B cell (primary cell): ENCODE results near the gene CPNE2. TPM values are rescaled to one million over a fixed set of nuclear protein-coding genes. Genes with fewer than 3 reads are reported as not detected.

Experiments used
- ATAC-seq: fragments of 200-7000 bp; cut with Tn5 transposase; one replicate; pipeline ENCODE4 v1.10.0; 2021; ENCODE audit warnings: low read depth, mild to moderate bottlenecking, moderate number of reproducible peaks, moderate library complexity
- CTCF ChIA-PET: fragments of 350-600 bp; sonication (Branson Sonifier 250); formaldehyde crosslinking; loops from one replicate; lab custom pipeline; 2021; ENCODE audit warnings: antibody characterized with exemption, inconsistent platforms; lab: Charles Lee
- POLR2A ChIA-PET: fragments of 350-600 bp; sonication (Branson Sonifier 250); formaldehyde crosslinking; loops from one replicate; lab custom pipeline; 2021; ENCODE audit warnings: antibody characterized with exemption; lab: Charles Lee
- DNase-seq: peaks from one replicate; pipeline ENCODE4 v3.0.0; 2013
- H2AFZ ChIP-seq: 2 replicates; pipeline ENCODE4 v1.6.1; 2012; ENCODE audit warnings: mild to moderate bottlenecking, low read depth, low read length; ENCODE audit not compliant: insufficient read depth, poor library complexity, severe bottlenecking
- H3K27ac ChIP-seq, 2 donors: 1 replicate in 1 of 2; 2 replicates in 1 of 2; pipeline ENCODE4 v1.5.1; 2012 to 2013; ENCODE audit warnings: low read length in 2 of 2, mild to moderate bottlenecking in 2 of 2, moderate library complexity in 1 of 2
- H3K27me3 ChIP-seq, 4 experiments: fragments of 200-600 bp in 1 of 4; sonication (generic) in 1 of 4; replicated peaks in 1 of 4; 1 replicate in 2 of 4; 2 replicates in 2 of 4; pipeline versions ENCODE4 v1.6.1 to v1.7.0; 2013 to 2016; ENCODE audit warnings: low read length in 3 of 4, mild to moderate bottlenecking in 2 of 4, mixed read lengths in 1 of 4, moderate library complexity in 1 of 4; ENCODE audit not compliant: insufficient read depth in 4 of 4, control insufficient read depth in 3 of 4; ENCODE audit errors: control extremely low read depth in 1 of 4
- H3K36me3 ChIP-seq, 2 experiments: replicated peaks in 1 of 2; 1 replicate in 1 of 2; 2 replicates in 1 of 2; pipeline versions ENCODE4 v1.6.1 to v1.7.1; 2013; ENCODE audit warnings: low read length in 1 of 2; ENCODE audit not compliant: insufficient read depth in 2 of 2, control insufficient read depth in 1 of 2; ENCODE audit errors: control extremely low read depth in 1 of 2, extremely low read depth in 1 of 2
- H3K4me1 ChIP-seq, 2 donors: fragments of 200-600 bp in 1 of 2; sonication (generic) in 1 of 2; 1 replicate in 1 of 2; 2 replicates in 1 of 2; pipeline versions ENCODE4 v1.5.1 to v1.6.1; 2013 to 2017; ENCODE audit warnings: low read length in 2 of 2; ENCODE audit not compliant: control insufficient read depth in 2 of 2, insufficient read depth in 2 of 2
- H3K4me2 ChIP-seq: replicated peaks from 2 replicates; pipeline ENCODE3; 2012; ENCODE audit warnings: mild to moderate bottlenecking, low read depth, low read length; ENCODE audit not compliant: poor library complexity, severe bottlenecking
- H3K4me3 ChIP-seq, 5 experiments: fragments of 200-600 bp in 1 of 5; sonication (generic) in 1 of 5; 1 replicate in 3 of 5; 2 replicates in 2 of 5; pipeline versions ENCODE4 v1.5.1 to v1.7.0; 2011 to 2016; ENCODE audit warnings: low read length in 4 of 5, mild to moderate bottlenecking in 4 of 5, low read depth in 2 of 5, control low read depth in 1 of 5, moderate library complexity in 1 of 5; ENCODE audit not compliant: insufficient read depth in 1 of 5; ENCODE audit errors: control extremely low read depth in 1 of 5, extremely low read depth in 1 of 5
- H3K79me2 ChIP-seq: fragments of 200-600 bp; sonication (generic); one replicate; pipeline ENCODE4 v1.6.0; 2016; ENCODE audit warnings: low read length; ENCODE audit not compliant: control insufficient read depth, insufficient read depth
- H3K9ac ChIP-seq: fragments of 200-600 bp; sonication (generic); 2 replicates; pipeline ENCODE4 v1.6.1; 2017; ENCODE audit warnings: mild to moderate bottlenecking, low read length, moderate library complexity
- H3K9me3 ChIP-seq, 3 donors: one replicate each; pipeline versions ENCODE4 v1.6.1 to v1.7.1; 2013; ENCODE audit warnings: low read length in 2 of 3; ENCODE audit not compliant: control insufficient read depth in 2 of 3, insufficient read depth in 1 of 3; ENCODE audit errors: control extremely low read depth in 1 of 3
- H4K20me1 ChIP-seq: 2 replicates; pipeline ENCODE4 v1.6.0; 2012; ENCODE audit warnings: mild to moderate bottlenecking, low read length; ENCODE audit not compliant: insufficient read depth, control insufficient read depth, poor library complexity, severe bottlenecking
- H3K27ac Mint-ChIP-seq: one replicate; pipeline ENCODE4 v1.8.0; 2021; ENCODE audit warnings: mixed read lengths
- H3K27me3 Mint-ChIP-seq: one replicate; pipeline ENCODE4 v1.8.0; 2021; ENCODE audit warnings: mixed read lengths
- H3K4me1 Mint-ChIP-seq: one replicate; pipeline ENCODE4 v1.8.0; 2021; ENCODE audit warnings: mixed read lengths
- H3K4me3 Mint-ChIP-seq: one replicate; pipeline ENCODE4 v1.8.0; 2021; ENCODE audit warnings: mixed read lengths
- H3K9me3 Mint-ChIP-seq: one replicate; pipeline ENCODE4 v1.8.0; 2022; ENCODE audit warnings: mixed read lengths; ENCODE audit not compliant: insufficient read depth
- CTCF ChIP-seq: fragments of 200-600 bp; IDR thresholded peaks from one replicate; pipeline ENCODE4 v1.8.0; 2022; ENCODE audit warnings: antibody characterized with exemption, mild to moderate bottlenecking
- EZH2 ChIP-seq: IDR thresholded peaks from 2 replicates; pipeline ENCODE4 v1.6.1; 2012; ENCODE audit warnings: borderline replicate concordance, low read depth, mild to moderate bottlenecking, moderate library complexity, low read length; ENCODE audit not compliant: insufficient read depth, poor library complexity, severe bottlenecking
- WGBS: methylation state at CpG from one replicate; pipeline ENCODE4 v1.1.5; 2013; ENCODE audit warnings: missing lambda C conversion rate; ENCODE audit not compliant: insufficient coverage; 5-methylcytosine and 5-hydroxymethylcytosine counted together
- intact Hi-C: fragments of 100-400 bp; cut with micrococcal nuclease; formaldehyde crosslinking; loops from one replicate; pipeline ENCODE4 v1.10.0; 2022
- polyA plus RNA-seq: library from polyadenylated mRNA; depleted of rRNA; stranded (reverse); fragments of >200 nt; gene quantifications from 2 replicates; pipeline ENCODE4 v1.2.3, GENCODE V29; 2012
- total RNA-seq, 2 donors: library from RNA; stranded (reverse); fragments of 120-200 nt in 1 of 2; gene quantifications; 1 replicate in 1 of 2; 2 replicates in 1 of 2; pipeline versions ENCODE4 v1.2.3 to v1.2.4, GENCODE V29; 2013 to 2022

Gene CPNE2
- total and polyA plus RNA-seq, 2 donors (not counting 1 experiment from before 2014, with no cell fraction given), result 1.5 to 2.9 TPM

GRCh38 chr16:57194512-57194911 is 102.1 kb downstream of the CPNE2 start:
- no peak overlapping the region for H3K4me3 Mint-ChIP-seq
- Histone ChIP-seq H3K36me3 (peaks cover 0 to 5% of the 10 kb centered on the region in 2 experiments), H3K4me3 (no peak overlapping the region), H3K79me2 (peaks cover 97% of the 10 kb centered on the region), H4K20me1 (peaks cover 26% of the 10 kb centered on the region), H2AFZ (no peak overlapping the region), H3K4me1 (peaks cover 0 to 3% of the 10 kb centered on the region in 2 donors), H3K9ac (no peak overlapping the region), H3K27ac (no peak overlapping the region), H3K9me3 (no peaks in the 10 kb centered on the region), H3K4me2 (no peak overlapping the region), H3K27me3 (no peaks in the 10 kb centered on the region)
- no peaks in the 10 kb centered on the region for H3K27me3 Mint-ChIP-seq
- intact Hi-C loops, result no loop called here
- no peak for ATAC-seq
- H3K4me1 Mint-ChIP-seq, result peaks cover 19% of the 10 kb centered on the region
- no peak for TF ChIP-seq CTCF
- no peak for TF ChIP-seq EZH2
- ChIA-PET CTCF (interaction anchor here (1.5 kb wide), 1 partner anchor 13 kb away, joined by 3 read pairs; no protein-coding TSS in a partner anchor), POLR2A (no interaction called here)
- H3K27ac Mint-ChIP-seq, result no peak overlapping the region
- no peaks in the 10 kb centered on the region for H3K9me3 Mint-ChIP-seq
- no peak for DNase-seq

GRCh38 chr16:57196286-57196685 is 103.9 kb downstream of the CPNE2 start:
- 100% methylated on average over 1 of the region's 4 CpGs for WGBS
- H3K36me3 ChIP-seq, result peaks cover 0 to 5% of the 10 kb centered on the region in 2 experiments
- H3K9ac ChIP-seq, result no peak overlapping the region
- H3K27ac Mint-ChIP-seq, result no peak overlapping the region
- TF ChIP-seq EZH2 (no peak), CTCF (no peak)
- H3K4me3 Mint-ChIP-seq, result no peak overlapping the region
- peaks cover 0 to 3% of the 10 kb centered on the region in 2 donors for H3K4me1 ChIP-seq
- ATAC-seq (no peak), DNase-seq (no peak)
- peaks cover 13% of the 10 kb centered on the region for H3K4me1 Mint-ChIP-seq
- no peaks in the 10 kb centered on the region for H3K27me3 Mint-ChIP-seq
- no peaks in the 10 kb centered on the region for H3K9me3 Mint-ChIP-seq
- peaks cover 24% of the 10 kb centered on the region for H4K20me1 ChIP-seq
- H3K27ac ChIP-seq, result no peak overlapping the region
- POLR2A ChIA-PET, result no interaction called here
- H3K9me3 ChIP-seq, result no peaks in the 10 kb centered on the region
- CTCF ChIA-PET, result no interaction called here
- intact Hi-C loops, result no loop called here
- no peak overlapping the region for H2AFZ ChIP-seq
- no peak overlapping the region for H3K4me3 ChIP-seq
- H3K27me3 ChIP-seq, result no peaks in the 10 kb centered on the region
- no peak overlapping the region for H3K4me2 ChIP-seq
- peaks cover 80% of the 10 kb centered on the region for H3K79me2 ChIP-seq
